CD4-positive, alpha-beta T cell (primary cell): Measurements from ENCODE around the gene DNASE1L3. TPM values are rescaled to one million over a fixed set of nuclear protein-coding genes. Genes with fewer than 3 reads are reported as not detected.

Source experiments
- ATAC-seq: fragments of 200-7000 bp; cut with Tn5 transposase; one replicate; pipeline ENCODE4 v1.10.0; 2022; ENCODE audit warnings: mild to moderate bottlenecking; ENCODE audit not compliant: poor library complexity
- CTCF ChIA-PET: fragments of 350-600 bp; sonication (Branson Sonifier 250); formaldehyde crosslinking; loops from one replicate; lab custom pipeline; 2021; ENCODE audit warnings: antibody characterized with exemption, inconsistent platforms; lab: Charles Lee
- POLR2A ChIA-PET: fragments of 350-600 bp; sonication (Branson Sonifier 250); formaldehyde crosslinking; loops from one replicate; lab custom pipeline; 2021; ENCODE audit warnings: antibody characterized with exemption, inconsistent platforms; lab: Charles Lee
- DNase-seq, 14 experiments: peaks; one replicate each; pipeline ENCODE4 v3.0.0-alpha.2; 2013 to 2020; ENCODE audit warnings: mixed read lengths in 2 of 14
- H3K27ac ChIP-seq, 2 donors: one replicate each; pipeline versions ENCODE4 v1.5.1 to v1.7.0; 2013; ENCODE audit warnings: low read length in 2 of 2, low read depth in 1 of 2, mild to moderate bottlenecking in 1 of 2
- H3K27me3 ChIP-seq, 2 experiments: 1 replicate in 1 of 2; 2 replicates in 1 of 2; pipeline versions ENCODE4 v1.6.1 to v1.7.0; 2013; ENCODE audit warnings: low read length in 2 of 2, control low read depth in 1 of 2, mild to moderate bottlenecking in 1 of 2, moderate library complexity in 1 of 2; ENCODE audit not compliant: insufficient read depth in 2 of 2, control insufficient read depth in 1 of 2
- H3K36me3 ChIP-seq: one replicate; pipeline ENCODE4 v1.6.1; 2013; ENCODE audit warnings: low read length, control low read depth; ENCODE audit not compliant: insufficient read depth
- H3K4me1 ChIP-seq: one replicate; pipeline ENCODE4 v1.6.1; 2013; ENCODE audit warnings: low read length, control low read depth; ENCODE audit not compliant: insufficient read depth
- H3K4me3 ChIP-seq: one replicate; pipeline ENCODE4 v1.5.1; 2013; ENCODE audit warnings: mild to moderate bottlenecking, low read length, moderate library complexity
- H3K9me3 ChIP-seq, 2 experiments: 1 replicate in 1 of 2; 2 replicates in 1 of 2; pipeline versions ENCODE4 v1.6.1 to v1.7.0; 2013; ENCODE audit warnings: low read length in 2 of 2, mild to moderate bottlenecking in 2 of 2, control low read depth in 1 of 2, moderate library complexity in 1 of 2; ENCODE audit not compliant: control insufficient read depth in 1 of 2, insufficient read depth in 1 of 2
- H3K27ac Mint-ChIP-seq: one replicate; pipeline ENCODE4 v1.8.0; 2020; ENCODE audit warnings: mixed read lengths
- H3K27me3 Mint-ChIP-seq: one replicate; pipeline ENCODE4 v1.8.0; 2021; ENCODE audit warnings: mixed read lengths
- H3K36me3 Mint-ChIP-seq: one replicate; pipeline ENCODE4 v1.8.0; 2021; ENCODE audit warnings: low read depth, mixed read lengths
- H3K4me1 Mint-ChIP-seq: one replicate; pipeline ENCODE4 v1.8.0; 2021; ENCODE audit warnings: low read depth, mixed read lengths
- H3K4me3 Mint-ChIP-seq: one replicate; pipeline ENCODE4 v1.8.0; 2020; ENCODE audit warnings: mild to moderate bottlenecking, mixed read lengths
- H3K9me3 Mint-ChIP-seq: one replicate; pipeline ENCODE4 v1.8.0; 2020; ENCODE audit warnings: mixed read lengths
- intact Hi-C, 2 experiments: fragments of 100-400 bp; cut with DNase I in 1 of 2; cut with micrococcal nuclease in 1 of 2; formaldehyde crosslinking; loops; one replicate each; pipeline versions ENCODE4 v1.15.1 to v1.9.0; 2023 to 2025; cut with DNase I, micrococcal nuclease
- total RNA-seq, 174 experiments: library from RNA in 2 of 174; stranded (reverse) in 2 of 174; gene quantifications; one replicate each; pipeline ENCODE4 v1.2.3 and lab custom pipeline; 2021 to 2026
- TF ChIP-seq, protein P1 (sequence below): fragments of 200-600 bp; IDR thresholded peaks from one replicate; pipeline ENCODE4 v1.8.0; 2022; ENCODE audit warnings: antibody characterized with exemption, mild to moderate bottlenecking

Gene DNASE1L3
- total RNA-seq, 2 experiments from 2014 or later = 0.53 to 0.80 TPM

DNA sequence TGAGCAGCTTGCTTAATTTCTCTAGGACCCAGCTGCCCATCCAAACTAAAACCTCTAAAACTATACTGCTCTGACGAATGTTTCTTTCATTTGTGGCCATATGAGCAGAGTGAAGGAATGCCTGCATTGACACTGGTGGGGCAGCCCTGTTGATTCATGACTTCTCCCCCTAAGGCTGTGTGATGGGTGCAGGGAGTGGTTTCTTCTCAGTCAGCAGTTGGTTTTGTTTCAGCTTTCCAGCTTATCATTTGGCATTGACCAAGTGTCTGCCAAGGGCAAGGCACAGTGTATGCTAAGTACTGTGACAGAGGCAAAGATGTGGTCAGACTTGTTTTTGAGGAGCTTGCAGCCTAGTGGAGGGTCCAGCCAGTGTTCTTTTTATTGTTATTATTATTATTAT, 31.6 kb upstream of the DNASE1L3 start:
- no peak overlapping the region for H3K4me3 ChIP-seq
- ATAC-seq (no peak), DNase-seq (no peak)
- H3K27me3 ChIP-seq = no peaks in the 10 kb centered on the region
- H3K9me3 Mint-ChIP-seq = no peaks in the 10 kb centered on the region
- H3K9me3 ChIP-seq = no peaks in the 10 kb centered on the region
- peaks cover 8% of the 10 kb centered on the region for H3K4me1 Mint-ChIP-seq
- H3K36me3 Mint-ChIP-seq = peaks cover 4% of the 10 kb centered on the region
- TF ChIP-seq, protein P1, sequence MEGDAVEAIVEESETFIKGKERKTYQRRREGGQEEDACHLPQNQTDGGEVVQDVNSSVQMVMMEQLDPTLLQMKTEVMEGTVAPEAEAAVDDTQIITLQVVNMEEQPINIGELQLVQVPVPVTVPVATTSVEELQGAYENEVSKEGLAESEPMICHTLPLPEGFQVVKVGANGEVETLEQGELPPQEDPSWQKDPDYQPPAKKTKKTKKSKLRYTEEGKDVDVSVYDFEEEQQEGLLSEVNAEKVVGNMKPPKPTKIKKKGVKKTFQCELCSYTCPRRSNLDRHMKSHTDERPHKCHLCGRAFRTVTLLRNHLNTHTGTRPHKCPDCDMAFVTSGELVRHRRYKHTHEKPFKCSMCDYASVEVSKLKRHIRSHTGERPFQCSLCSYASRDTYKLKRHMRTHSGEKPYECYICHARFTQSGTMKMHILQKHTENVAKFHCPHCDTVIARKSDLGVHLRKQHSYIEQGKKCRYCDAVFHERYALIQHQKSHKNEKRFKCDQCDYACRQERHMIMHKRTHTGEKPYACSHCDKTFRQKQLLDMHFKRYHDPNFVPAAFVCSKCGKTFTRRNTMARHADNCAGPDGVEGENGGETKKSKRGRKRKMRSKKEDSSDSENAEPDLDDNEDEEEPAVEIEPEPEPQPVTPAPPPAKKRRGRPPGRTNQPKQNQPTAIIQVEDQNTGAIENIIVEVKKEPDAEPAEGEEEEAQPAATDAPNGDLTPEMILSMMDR = no peak
- CTCF ChIA-PET = no interaction called here
- no peak overlapping the region for H3K27ac Mint-ChIP-seq
- H3K27ac ChIP-seq = no peak overlapping the region
- H3K4me3 Mint-ChIP-seq = no peak overlapping the region
- POLR2A ChIA-PET = no interaction called here
- no peaks in the 10 kb centered on the region for H3K36me3 ChIP-seq
- intact Hi-C loops = no loop called here
- peaks cover 10% of the 10 kb centered on the region for H3K4me1 ChIP-seq
- H3K27me3 Mint-ChIP-seq = no peaks in the 10 kb centered on the region

DNA sequence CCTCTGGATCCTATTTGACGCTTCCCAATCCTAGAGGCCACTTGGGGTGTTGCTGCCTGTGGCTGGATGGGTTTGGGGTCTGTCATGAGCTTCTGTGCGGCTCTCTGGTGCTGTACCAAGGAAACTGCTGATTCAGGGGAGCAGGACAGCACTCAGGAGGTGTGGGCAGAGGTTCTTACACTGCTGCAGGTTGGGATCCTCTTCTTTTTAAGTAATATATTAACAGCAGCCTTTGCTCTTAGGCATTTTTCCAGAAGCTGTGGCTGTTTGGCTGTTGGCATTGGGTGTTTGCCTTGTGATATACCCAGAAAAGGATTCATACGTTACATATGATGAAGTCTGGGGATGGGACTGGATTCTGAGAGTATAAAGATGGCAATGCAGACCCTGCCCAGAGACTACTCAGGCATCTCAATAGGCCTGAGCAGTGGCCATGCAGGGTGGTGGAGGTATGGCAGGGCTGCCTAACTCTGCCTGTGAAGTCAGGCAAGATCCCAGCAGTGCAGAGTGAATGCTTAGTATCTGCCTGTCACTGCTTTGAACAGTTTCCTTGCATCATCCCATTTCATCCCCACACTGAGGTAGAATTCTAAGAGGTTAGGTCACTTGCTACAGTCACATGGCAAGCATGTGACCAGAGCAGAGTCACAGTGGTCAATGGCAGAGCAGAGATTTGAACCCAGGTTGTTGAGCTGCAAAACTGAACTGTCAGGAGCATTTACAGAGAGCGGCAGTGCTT, 30.7 kb upstream of the DNASE1L3 start:
- Mint-ChIP-seq H3K27me3 (no peaks in the 10 kb centered on the region), H3K9me3 (no peaks in the 10 kb centered on the region), H3K36me3 (peaks cover 7% of the 10 kb centered on the region), H3K27ac (no peak overlapping the region), H3K4me3 (peak overlapping the region; percentile 38), H3K4me1 (peaks cover 12% of the 10 kb centered on the region)
- no peaks in the 10 kb centered on the region for H3K36me3 ChIP-seq
- ATAC-seq = no peak
- TF ChIP-seq, protein P1 = no peak
- ChIA-PET POLR2A (no interaction called here), CTCF (no interaction called here)
- H3K27ac ChIP-seq = no peak overlapping the region
- H3K9me3 ChIP-seq = no peaks in the 10 kb centered on the region
- no peaks in the 10 kb centered on the region for H3K27me3 ChIP-seq
- peaks cover 18% of the 10 kb centered on the region for H3K4me1 ChIP-seq
- no peak overlapping the region for H3K4me3 ChIP-seq
- intact Hi-C loops = no loop called here
- DNase-seq = no peak

DNA sequence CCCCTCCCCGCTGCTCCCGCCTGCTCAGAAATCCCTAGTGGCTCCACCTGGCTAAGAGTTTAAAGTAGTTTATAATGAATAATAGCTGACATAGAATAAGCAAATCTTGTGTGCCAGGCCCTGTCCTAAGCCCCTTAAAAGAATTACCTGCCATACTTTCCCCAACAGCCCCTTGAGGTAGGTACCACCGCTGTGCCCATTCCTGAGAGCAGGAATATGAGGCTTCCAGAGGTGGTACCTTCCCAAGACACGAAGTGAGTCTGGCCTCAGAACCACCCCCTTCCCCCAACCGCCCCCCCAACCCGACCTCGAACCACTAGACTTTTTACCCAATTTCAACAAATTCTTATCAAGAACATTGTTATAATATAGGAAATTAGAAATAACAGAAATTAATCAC, 28.1 kb upstream of the DNASE1L3 start:
- no peak overlapping the region for H3K27ac ChIP-seq
- DNase-seq (no peak), ATAC-seq (no peak)
- peaks cover 8% of the 10 kb centered on the region for H3K27me3 Mint-ChIP-seq
- H3K36me3 ChIP-seq = no peaks in the 10 kb centered on the region
- H3K9me3 ChIP-seq = no peaks in the 10 kb centered on the region
- peaks cover 0 to 3% of the 10 kb centered on the region in 2 experiments for H3K27me3 ChIP-seq
- peak overlapping the region; percentile 21 for H3K27ac Mint-ChIP-seq
- H3K4me3 Mint-ChIP-seq = peak overlapping the region; percentile 96
- ChIA-PET CTCF (interaction anchor here (2.8 kb wide), 1 partner anchor 68 kb away, joined by 22 read pairs; the partner anchor contains the start of genes HTD2 and RPP14), POLR2A (interaction anchor here (2.0 to 3.1 kb wide), 2 partner anchors 67 to 230 kb away, joined by 4 to 24 read pairs; partner anchors contain the start of genes FLNB, HTD2 and RPP14)
- H3K36me3 Mint-ChIP-seq = peaks cover 7% of the 10 kb centered on the region
- no peaks in the 10 kb centered on the region for H3K9me3 Mint-ChIP-seq
- H3K4me3 ChIP-seq = peak overlapping the region; percentile 95
- intact Hi-C loops = loop anchor here in 1 of 2 experiments (1.0 to 10.0 kb wide), 9 partner anchors 67 to 684 kb away; partner anchors contain the start of genes ARF4, DENND6A, FLNB and HTD2
- TF ChIP-seq, protein P1 = no peak
- peaks cover 19% of the 10 kb centered on the region for H3K4me1 ChIP-seq
- H3K4me1 Mint-ChIP-seq = peaks cover 14% of the 10 kb centered on the region
